NCI-H2227 (cell line): ENCODE results near the gene TMEM95.
"Not testable (repeated sequence)": the region's sequence is repeated elsewhere in the genome, so short reads cannot be mapped to it uniquely, and the experiment has no call there.

Source experiments
- DNase-seq: peaks from one replicate; lab custom pipeline; 2025; ENCODE audit not compliant: unreplicated experiment; lab: John Stamatoyannopoulos, UW

The TMEM95 gene

GRCh38 chr17:7346761-7347614 is 8.0 kb upstream of the TMEM95 start:
- no peak for DNase-seq

GRCh38 chr17:7347630-7348477 is 7.1 kb upstream of the TMEM95 start:
- no peak for DNase-seq

- no peak for DNase-seq
Observed at GRCh38 chr17:7348478-7349242, 6.3 kb upstream of the TMEM95 start.

- DNase-seq, result peak; percentile 71
Observed at GRCh38 chr17:7351665-7352502, 3.1 kb upstream of the TMEM95 start, which contains the start of gene KCTD11. Gene KCTD11, plus strand, starts transcription at chr17:7352162.

- DNase-seq, result no peak
Observed at GRCh38 chr17:7352503-7352889, 2.5 kb upstream of the TMEM95 start.

GRCh38 chr17:7352910-7353635 is 1.9 kb upstream of the TMEM95 start:
- DNase-seq, result no peak

GRCh38 chr17:7354262-7354843 is 603 bp upstream of the TMEM95 start:
- peak; percentile 11 for DNase-seq

GRCh38 chr17:7355573-7355972 is 617 bp downstream of the TMEM95 start:
- no peak for DNase-seq

- DNase-seq, result peak; percentile 19
Observed at GRCh38 chr17:7356072-7356549, 1.2 kb downstream of the TMEM95 start.

GRCh38 chr17:7356756-7357155 is 1.8 kb downstream of the TMEM95 start:
- no peak for DNase-seq

- no peak for DNase-seq
Observed at GRCh38 chr17:7357381-7357780, 2.4 kb downstream of the TMEM95 start.

GRCh38 chr17:7361906-7362305 is 7.0 kb downstream of the TMEM95 start:
- DNase-seq, result no peak

- no peak for DNase-seq
Observed at GRCh38 chr17:7363311-7363710, 8.4 kb downstream of the TMEM95 start.

- DNase-seq, result not testable (repeated sequence)
Observed at GRCh38 chr17:7365963-7366362, 11.0 kb downstream of the TMEM95 start.

GRCh38 chr17:7367083-7367482 is 12.1 kb downstream of the TMEM95 start:
- no peak for DNase-seq

GRCh38 chr17:7367918-7368598 is 13.1 kb downstream of the TMEM95 start:
- DNase-seq, result peak; percentile 4

GRCh38 chr17:7368599-7368994 is 13.6 kb downstream of the TMEM95 start:
- DNase-seq, result not testable (repeated sequence)

- DNase-seq, result no peak
Observed at GRCh38 chr17:7369825-7370224, 14.9 kb downstream of the TMEM95 start.

- no peak for DNase-seq
Observed at GRCh38 chr17:7370853-7371252, 15.9 kb downstream of the TMEM95 start.
